K562 (cell line): ENCODE data around the gene CKM. TPM values are rescaled to one million over a fixed set of nuclear protein-coding genes. Genes with fewer than 3 reads are reported as not detected.
"Not testable (repeated sequence)": the region's sequence is repeated elsewhere in the genome, so short reads cannot be mapped to it uniquely, and the experiment has no call there.

Experiments used
- ATAC-seq: fragments of 200-7000 bp; cut with Tn5 transposase; 3 replicates; pipeline ENCODE4 v1.9.1; 2020; ENCODE audit warnings: moderate library complexity
- BruUV-seq: library from RNA; stranded (reverse); fragments of 400-500 nt; replicated peaks from 2 replicates; lab custom pipeline; 2021; lab: Mats Ljungman, UMichigan
- CTCF ChIA-PET: fragments of 300-600 bp; formaldehyde crosslinking; extraction: SDS; loops from one replicate; lab custom pipeline; 2021; ENCODE audit warnings: low intra/inter-chr PET ratio; lab: Yijun Ruan, JAX
- POLR2A ChIA-PET: fragments of 300-600, 350-650 bp; sonication (Branson Sonifier 250); formaldehyde crosslinking; extraction: SDS; loops from one replicate; lab custom pipeline; 2021; ENCODE audit warnings: antibody characterized with exemption, inconsistent platforms; lab: Yijun Ruan, JAX
- DNase-seq, 4 experiments: peaks; one replicate each; pipeline versions ENCODE4 v3.0.0 to v3.0.0-alpha.2; 2011 to 2018; ENCODE audit warnings: low spot score in 3 of 4, mixed read lengths in 3 of 4; ENCODE audit errors: extremely low read depth in 1 of 4
- FAIRE-seq: peaks from 2 replicates; lab custom pipeline; 2011; peaks lifted over from hg19 to GRCh38; lab: Jason Lieb, UNC
- H2AFZ ChIP-seq: 2 replicates; pipeline ENCODE4 v1.6.0; 2011; ENCODE audit warnings: low read depth, low read length, control low read depth, inconsistent platforms
- H3K27ac ChIP-seq: fragments of 200-600 bp; 3 replicates; pipeline ENCODE4 v1.8.0; 2011; ENCODE audit warnings: low read depth, mild to moderate bottlenecking, control low read depth, inconsistent platforms, low read length, moderate library complexity, mixed read lengths; ENCODE audit errors: extremely low read depth
- H3K27me3 ChIP-seq, 2 experiments: fragments of 300-600 bp in 1 of 2; 2 replicates in 1 of 2; 3 replicates in 1 of 2; pipeline versions ENCODE4 v1.6.0 to v1.8.0; 2011; ENCODE audit warnings: inconsistent platforms in 2 of 2, low read length in 2 of 2, mild to moderate bottlenecking in 1 of 2, mixed read lengths in 1 of 2, moderate library complexity in 1 of 2; ENCODE audit not compliant: control insufficient read depth in 2 of 2, insufficient read depth in 2 of 2
- H3K36me3 ChIP-seq: fragments of 300-600 bp; 3 replicates; pipeline ENCODE4 v1.8.0; 2011; ENCODE audit warnings: mild to moderate bottlenecking, low read length, inconsistent platforms; ENCODE audit not compliant: control insufficient read depth, insufficient read depth
- H3K4me1 ChIP-seq, 2 experiments: fragments of 200-600 bp in 1 of 2; replicated peaks in 1 of 2; 2 replicates in 1 of 2; 3 replicates in 1 of 2; pipeline versions ENCODE4 v1.5.1 to v1.8.0; 2011; ENCODE audit warnings: inconsistent platforms in 2 of 2, low read length in 2 of 2, mild to moderate bottlenecking in 1 of 2, mixed read lengths in 1 of 2, moderate library complexity in 1 of 2; ENCODE audit not compliant: control insufficient read depth in 2 of 2, insufficient read depth in 2 of 2
- H3K4me2 ChIP-seq: 2 replicates; pipeline ENCODE4 v1.6.1; 2011; ENCODE audit warnings: low read length, control low read depth, inconsistent platforms, mixed read lengths; ENCODE audit not compliant: insufficient read depth
- H3K4me3 ChIP-seq: fragments of 200-600 bp; sonication (generic), shearing (Covaris generic); 2 replicates; pipeline ENCODE4 v1.5.1; 2016; ENCODE audit warnings: control low read depth, inconsistent platforms
- H3K79me2 ChIP-seq: fragments of 200-600 bp; 3 replicates; pipeline ENCODE4 v1.8.0; 2011; ENCODE audit warnings: low read length, inconsistent platforms; ENCODE audit not compliant: control insufficient read depth, insufficient read depth
- H3K9ac ChIP-seq, 2 experiments: 2 replicates each; pipeline versions ENCODE4 v1.6.0 to v1.6.1; 2011; ENCODE audit warnings: low read depth in 2 of 2, low read length in 2 of 2, control low read depth in 1 of 2, inconsistent platforms in 1 of 2, mild to moderate bottlenecking in 1 of 2, mixed read lengths in 1 of 2; ENCODE audit not compliant: insufficient read depth in 1 of 2
- H3K9me1 ChIP-seq: one replicate; pipeline ENCODE4 v1.6.0; 2011; ENCODE audit warnings: inconsistent platforms, mild to moderate bottlenecking, low read length, moderate library complexity; ENCODE audit not compliant: control insufficient read depth, insufficient read depth
- H3K9me3 ChIP-seq: replicated peaks from 2 replicates; pipeline ENCODE4 v1.5.1; 2011; ENCODE audit warnings: low read depth, low read length, inconsistent platforms; ENCODE audit not compliant: control insufficient read depth, insufficient read depth
- H4K20me1 ChIP-seq: replicated peaks from 2 replicates; pipeline ENCODE4 v1.6.1; 2011; ENCODE audit warnings: low read length, inconsistent platforms, mixed read lengths; ENCODE audit not compliant: control insufficient read depth, insufficient read depth
- ADNP ChIP-seq: fragments of 200-800 bp; sonication (Bioruptor generic); IDR thresholded peaks from 2 replicates; pipeline ENCODE4 v1.6.1; 2016; ENCODE audit warnings: missing genetic modification characterization, missing compliant biosample characterization
- HCFC1 ChIP-seq: IDR thresholded peaks from 2 replicates; pipeline ENCODE4 v1.6.1; 2012; ENCODE audit warnings: low read depth, low read length, improper control_type of control experiment
- RAD21 ChIP-seq, 2 experiments: fragments of 250-450 bp in 1 of 2; fragments of 450-650 bp in 1 of 2; sonication (Bioruptor Pico) in 1 of 2; formaldehyde crosslinking in 1 of 2; IDR thresholded peaks in 1 of 2; conservative IDR thresholded peaks in 1 of 2; 2 replicates each; pipeline versions ENCODE4 v1.4.0 to v1.8.0; 2020 to 2022; ENCODE audit warnings: mild to moderate bottlenecking in 2 of 2, moderate library complexity in 1 of 2
- ZNF121 ChIP-seq: sonication (generic); formaldehyde crosslinking; conservative IDR thresholded peaks from 2 replicates; pipeline ENCODE4 v1.8.0; 2022; ENCODE audit warnings: missing genetic modification reagents
- ZNF551 ChIP-seq: fragments of 250-450 bp; sonication (Bioruptor Pico); IDR thresholded peaks from 2 replicates; pipeline ENCODE4 v1.5.0; 2021; ENCODE audit warnings: mild to moderate bottlenecking, moderate library complexity
- WGBS: fragments of 100-300 bp; shearing (Covaris generic); methylation state at CpG from one replicate; pipeline ENCODE4 v1.1.6; 2016; ENCODE audit warnings: low coverage, mixed read lengths; ENCODE audit not compliant: insufficient coverage; ENCODE audit errors: missing lambda C conversion rate; 5-methylcytosine and 5-hydroxymethylcytosine counted together
- in situ Hi-C: fragments of 300-500 bp; cut with MboI; formaldehyde crosslinking; loops from 4 replicates; pipeline ENCODE4 v1.15.0; 2018; ENCODE audit warnings: inconsistent platforms, mixed read lengths
- intact Hi-C: fragments of 100-400 bp; cut with micrococcal nuclease; formaldehyde crosslinking; loops from 2 replicates; pipeline ENCODE4 v1.14.2; 2022
- polyA plus RNA-seq, 8 experiments: library from polyadenylated mRNA; depleted of rRNA in 4 of 8; stranded (reverse) in 5 of 8; unstranded in 3 of 8; fragments of >200 nt; fragmentation: Nextera tagmentation in 2 of 8; fragmentation: Illumina TruSeq in 1 of 8; extraction: Ambion mirVana in 2 of 8; extraction: Trizol in 1 of 8; gene quantifications; 2 replicates each; pipeline versions ENCODE4 v1.2.1 to v1.2.3, GENCODE V29; 2011 to 2014; ENCODE audit warnings: inconsistent platforms in 1 of 8, missing spikeins in 1 of 8
- total RNA-seq, 7 experiments: library from RNA; depleted of rRNA in 6 of 7; stranded (reverse); fragments of >200 nt in 6 of 7; fragmentation: Illumina TruSeq in 2 of 7; extraction: Trizol in 2 of 7; gene quantifications; 2 replicates each; pipeline versions ENCODE4 v1.2.1 to v1.2.3, GENCODE V29; 2011 to 2021; ENCODE audit warnings: low replicate concordance in 1 of 7
- TF ChIP-seq, protein P1 (sequence below), 2 experiments: fragments of 450-650 bp in 1 of 2; sonication (generic) in 1 of 2; formaldehyde crosslinking in 1 of 2; IDR thresholded peaks; 2 replicates each; pipeline versions ENCODE4 v1.7.1 to v1.9.0; 2016 to 2022; ENCODE audit warnings: inconsistent platforms in 1 of 2, mild to moderate bottlenecking in 1 of 2, missing genetic modification reagents in 1 of 2

CKM gene
- total and polyA plus RNA-seq, 9 of the 15 experiments (the other 6 are each of a cell fraction or from before 2014, with no cell fraction given): 0.06 to 0.17 (median 0.09) TPM; not detected in 4

DNA sequence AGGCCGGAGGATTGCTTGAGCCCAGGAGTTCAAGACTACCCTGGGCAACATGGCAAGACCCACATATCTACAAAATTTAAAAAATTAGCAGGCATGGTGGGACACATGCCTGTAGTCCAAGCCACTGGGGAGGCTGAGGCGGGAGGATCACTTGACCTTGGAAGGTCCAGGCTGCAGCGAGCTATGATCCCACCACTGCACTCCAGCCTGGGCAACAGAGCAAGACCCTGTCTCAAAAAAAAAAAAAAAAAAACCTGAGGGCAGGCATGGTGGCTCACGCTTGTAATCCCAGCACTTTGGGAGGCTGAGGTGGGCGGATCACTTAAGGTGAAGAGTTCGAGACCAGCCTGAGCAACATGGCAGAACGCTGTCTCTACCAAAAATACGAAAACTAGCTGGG lies 13.4 kb downstream of the CKM start:
- H2AFZ ChIP-seq, H3K79me2 ChIP-seq, intact Hi-C loops, H3K9me1 ChIP-seq, BruUV-seq, H3K27me3 ChIP-seq, CTCF ChIA-PET, DNase-seq, H3K4me2 ChIP-seq, FAIRE-seq, H4K20me1 ChIP-seq, H3K9me3 ChIP-seq, H3K9ac ChIP-seq, POLR2A ChIA-PET, in situ Hi-C loops: not testable (repeated sequence)
- H3K4me1 ChIP-seq: peaks cover 4 to 24% of the 10 kb centered on the region in 2 experiments; a peak in 4 of 5 replicates
- peak; percentile 70 for TF ChIP-seq ZNF121 (CRISPR knock-in tag)
- TF ChIP-seq, all 486 proteins: peak for 1; not testable (repeated sequence) for 485
- ATAC-seq, H3K36me3 ChIP-seq, H3K4me3 ChIP-seq, H3K27ac ChIP-seq: not testable (repeated sequence)
- WGBS: 84% methylated on average over 7 of the region's 8 CpGs

DNA sequence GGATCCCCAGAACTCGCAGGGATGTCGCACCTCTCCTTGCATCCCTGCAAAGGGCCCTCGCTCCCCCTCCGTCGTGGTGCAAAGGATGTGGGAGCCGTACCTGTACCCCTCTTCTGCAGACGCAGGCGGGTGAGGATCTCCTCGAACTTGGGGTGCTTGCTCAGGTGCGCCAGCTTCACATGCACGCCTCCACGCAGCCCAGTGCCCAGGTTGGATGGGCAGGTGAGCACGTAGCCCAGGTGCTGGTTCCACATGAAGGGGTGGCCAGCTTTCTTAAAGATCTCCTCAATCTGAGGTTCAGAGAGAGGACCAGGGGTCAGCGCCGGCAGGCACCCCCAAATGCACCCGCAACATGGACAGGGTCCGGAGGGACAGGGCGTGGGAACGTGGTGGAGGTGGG lies 15.3 kb downstream of the CKM start:
- no peak overlapping the region for H2AFZ ChIP-seq
- WGBS: 78% methylated on average over 19 of the region's 19 CpGs
- H3K4me3 ChIP-seq: no peak overlapping the region
- ATAC-seq: no peak
- no peaks in the 10 kb centered on the region for H4K20me1 ChIP-seq
- ChIA-PET CTCF (no interaction called here), POLR2A (interaction anchor here (1.4 kb wide), 1 partner anchor 14 kb away, joined by 3 read pairs; no protein-coding TSS in a partner anchor)
- intact Hi-C loops: no loop called here
- no peaks in the 10 kb centered on the region for H3K36me3 ChIP-seq
- H3K27ac ChIP-seq: no peak overlapping the region
- H3K27me3 ChIP-seq: no peaks in the 10 kb centered on the region
- DNase-seq: no peak
- H3K4me2 ChIP-seq: no peak overlapping the region
- no peaks in the 10 kb centered on the region for H3K79me2 ChIP-seq
- H3K9ac ChIP-seq: no peak overlapping the region; a peak in 1 of 4 replicates
- no TSS peak for BruUV-seq
- H3K9me1 ChIP-seq: no peaks in the 10 kb centered on the region
- peaks cover 4 to 24% of the 10 kb centered on the region in 2 experiments; a peak in 4 of 5 replicates for H3K4me1 ChIP-seq
- in situ Hi-C loops: no loop called here
- FAIRE-seq: no peak
- 0 out of 2 replicates have a peak, but pooled peaks cover 2% of the 10 kb centered on the region for H3K9me3 ChIP-seq
- TF ChIP-seq HCFC1 (no peak), RAD21 (CRISPR knock-in tag; conservative IDR thresholded peaks at IDR 0.05 in 1 of 2, IDR thresholded peaks at IDR 0.05 in 1 of 2) (no peak), ADNP (tag) (no peak), ZNF551 (CRISPR knock-in tag) (no peak)
- TF ChIP-seq, protein P1, sequence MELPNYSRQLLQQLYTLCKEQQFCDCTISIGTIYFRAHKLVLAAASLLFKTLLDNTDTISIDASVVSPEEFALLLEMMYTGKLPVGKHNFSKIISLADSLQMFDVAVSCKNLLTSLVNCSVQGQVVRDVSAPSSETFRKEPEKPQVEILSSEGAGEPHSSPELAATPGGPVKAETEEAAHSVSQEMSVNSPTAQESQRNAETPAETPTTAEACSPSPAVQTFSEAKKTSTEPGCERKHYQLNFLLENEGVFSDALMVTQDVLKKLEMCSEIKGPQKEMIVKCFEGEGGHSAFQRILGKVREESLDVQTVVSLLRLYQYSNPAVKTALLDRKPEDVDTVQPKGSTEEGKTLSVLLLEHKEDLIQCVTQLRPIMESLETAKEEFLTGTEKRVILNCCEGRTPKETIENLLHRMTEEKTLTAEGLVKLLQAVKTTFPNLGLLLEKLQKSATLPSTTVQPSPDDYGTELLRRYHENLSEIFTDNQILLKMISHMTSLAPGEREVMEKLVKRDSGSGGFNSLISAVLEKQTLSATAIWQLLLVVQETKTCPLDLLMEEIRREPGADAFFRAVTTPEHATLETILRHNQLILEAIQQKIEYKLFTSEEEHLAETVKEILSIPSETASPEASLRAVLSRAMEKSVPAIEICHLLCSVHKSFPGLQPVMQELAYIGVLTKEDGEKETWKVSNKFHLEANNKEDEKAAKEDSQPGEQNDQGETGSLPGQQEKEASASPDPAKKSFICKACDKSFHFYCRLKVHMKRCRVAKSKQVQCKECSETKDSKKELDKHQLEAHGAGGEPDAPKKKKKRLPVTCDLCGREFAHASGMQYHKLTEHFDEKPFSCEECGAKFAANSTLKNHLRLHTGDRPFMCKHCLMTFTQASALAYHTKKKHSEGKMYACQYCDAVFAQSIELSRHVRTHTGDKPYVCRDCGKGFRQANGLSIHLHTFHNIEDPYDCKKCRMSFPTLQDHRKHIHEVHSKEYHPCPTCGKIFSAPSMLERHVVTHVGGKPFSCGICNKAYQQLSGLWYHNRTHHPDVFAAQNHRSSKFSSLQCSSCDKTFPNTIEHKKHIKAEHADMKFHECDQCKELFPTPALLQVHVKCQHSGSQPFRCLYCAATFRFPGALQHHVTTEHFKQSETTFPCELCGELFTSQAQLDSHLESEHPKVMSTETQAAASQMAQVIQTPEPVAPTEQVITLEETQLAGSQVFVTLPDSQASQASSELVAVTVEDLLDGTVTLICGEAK (IDR thresholded peaks at IDR 0.05): no peak
- TF ChIP-seq, protein P1 (CRISPR knock-in tag; IDR thresholded peaks at IDR 0.05): 0 out of 2 replicates have a peak, but pooled peaks have one; percentile 10
